ENCODE results near the gene C16orf90. TPM values are rescaled to one million over a fixed set of nuclear protein-coding genes. Genes with fewer than 3 reads are reported as not detected.

C16orf90 gene
- total RNA-seq, 1 experiment from 2014 or later: not detected

- Histone ChIP-seq H3F3A (ENCODE audit: low read length, unreplicated experiment) (no peaks in the 10 kb centered on the region), H3K27me3 (ENCODE audit: low read length) (no peaks in the 10 kb centered on the region), H3K4me3 (ENCODE audit: low read length) (no peak overlapping the region), H3K79me2 (ENCODE audit: low read length) (no peaks in the 10 kb centered on the region), H3K27ac (ENCODE audit: low read length) (no peak overlapping the region), H3K9ac (ENCODE audit: low read length) (no peak overlapping the region), H2AFZ (ENCODE audit: low read length) (no peak overlapping the region), H3K9me3 (ENCODE audit: low read length) (no peaks in the 10 kb centered on the region), H3K4me2 (ENCODE audit: low read length) (no peak overlapping the region), H3K36me3 (ENCODE audit: low read depth, low read length) (peaks cover 3% of the 10 kb centered on the region; the same call in 1 of the 2 replicates), H3K9me2 (replicated peaks; ENCODE audit: low read length) (no peaks in the 10 kb centered on the region), H3K4me1 (ENCODE audit: insufficient read depth, low read length) (peaks cover 7% of the 10 kb centered on the region; the same call in 1 of the 2 replicates), H4K20me1 (ENCODE audit: low read length) (no peaks in the 10 kb centered on the region)
- BruUV-seq (replicated peaks): no TSS peak
- ATAC-seq: no peak
- ChIA-PET POLR2A (ENCODE audit: unreplicated experiment) (no interaction called here), CTCF (no interaction called here)
- intact Hi-C loops (cut with micrococcal nuclease): no loop called here
- no peak for DNase-seq
- no peak for TF ChIP-seq EZH2 (IDR thresholded peaks at IDR 0.05; ENCODE audit: low read length, unreplicated experiment)
- TF ChIP-seq CTCF (conservative IDR thresholded peaks at IDR 0.05; ENCODE audit: low read depth, low read length): no peak
- TF ChIP-seq EZH2phosphoT487 (IDR thresholded peaks at IDR 0.05; ENCODE audit: borderline replicate concordance, low read length): no peak
Observed at GRCh38 chr16:3511286-3512180, 16.2 kb upstream of the C16orf90 start.

- H3K4me3 ChIP-seq (ENCODE audit: low read length): no peak overlapping the region
- H3K4me1 ChIP-seq (ENCODE audit: insufficient read depth, low read length): peaks cover 7% of the 10 kb centered on the region; the same call in 1 of the 2 replicates
- intact Hi-C loops (cut with micrococcal nuclease): no loop called here
- no TSS peak for BruUV-seq (replicated peaks)
- no peaks in the 10 kb centered on the region for H3K79me2 ChIP-seq (ENCODE audit: low read length)
- TF ChIP-seq CTCF (conservative IDR thresholded peaks at IDR 0.05; ENCODE audit: low read depth, low read length) (no peak), EZH2phosphoT487 (IDR thresholded peaks at IDR 0.05; ENCODE audit: borderline replicate concordance, low read length) (no peak), EZH2 (IDR thresholded peaks at IDR 0.05; ENCODE audit: low read length, unreplicated experiment) (no peak)
- H2AFZ ChIP-seq (ENCODE audit: low read length): no peak overlapping the region
- no peak overlapping the region for H3K4me2 ChIP-seq (ENCODE audit: low read length)
- no peak overlapping the region for H3K9ac ChIP-seq (ENCODE audit: low read length)
- no peaks in the 10 kb centered on the region for H3K9me2 ChIP-seq (replicated peaks; ENCODE audit: low read length)
- H3K9me3 ChIP-seq (ENCODE audit: low read length): no peaks in the 10 kb centered on the region
- H3K27me3 ChIP-seq (ENCODE audit: low read length): no peaks in the 10 kb centered on the region
- no peak overlapping the region for H3K27ac ChIP-seq (ENCODE audit: low read length)
- DNase-seq (no peak), ATAC-seq (no peak)
- no peaks in the 10 kb centered on the region for H3F3A ChIP-seq (ENCODE audit: low read length, unreplicated experiment)
- ChIA-PET CTCF (no interaction called here), POLR2A (ENCODE audit: unreplicated experiment) (no interaction called here)
- H4K20me1 ChIP-seq (ENCODE audit: low read length): no peaks in the 10 kb centered on the region
- H3K36me3 ChIP-seq (ENCODE audit: low read depth, low read length): peaks cover 3% of the 10 kb centered on the region; the same call in 1 of the 2 replicates
Observed at GRCh38 chr16:3510416-3510815, 15.1 kb upstream of the C16orf90 start.

GRCh38 chr16:3509470-3509928 lies 14.2 kb upstream of the C16orf90 start:
- H3K27me3 ChIP-seq (ENCODE audit: low read length): no peaks in the 10 kb centered on the region
- TF ChIP-seq EZH2 (IDR thresholded peaks at IDR 0.05; ENCODE audit: low read length, unreplicated experiment): no peak
- CTCF ChIA-PET: no interaction called here
- no peaks in the 10 kb centered on the region for H3K79me2 ChIP-seq (ENCODE audit: low read length)
- no peak overlapping the region for H2AFZ ChIP-seq (ENCODE audit: low read length)
- H3K27ac ChIP-seq (ENCODE audit: low read length): no peak overlapping the region
- intact Hi-C loops (cut with micrococcal nuclease): no loop called here
- H3K9me2 ChIP-seq (replicated peaks; ENCODE audit: low read length): no peaks in the 10 kb centered on the region
- peak; percentile 74 for ATAC-seq
- peaks cover 7% of the 10 kb centered on the region; the same call in 1 of the 2 replicates for H3K4me1 ChIP-seq (ENCODE audit: insufficient read depth, low read length)
- peaks cover 3% of the 10 kb centered on the region; the same call in 1 of the 2 replicates for H3K36me3 ChIP-seq (ENCODE audit: low read depth, low read length)
- H3K4me3 ChIP-seq (ENCODE audit: low read length): no peak overlapping the region
- no peaks in the 10 kb centered on the region for H3K9me3 ChIP-seq (ENCODE audit: low read length)
- no peaks in the 10 kb centered on the region for H4K20me1 ChIP-seq (ENCODE audit: low read length)
- H3K4me2 ChIP-seq (ENCODE audit: low read length): no peak overlapping the region
- no TSS peak for BruUV-seq (replicated peaks)
- no peak overlapping the region for H3K9ac ChIP-seq (ENCODE audit: low read length)
- DNase-seq: peak; percentile 72
- no peaks in the 10 kb centered on the region for H3F3A ChIP-seq (ENCODE audit: low read length, unreplicated experiment)
- POLR2A ChIA-PET (ENCODE audit: unreplicated experiment): no interaction called here

Measured in PC-3 (cell line).